Measurements from ENCODE around the gene FAM186B.

The FAM186B gene

DNA sequence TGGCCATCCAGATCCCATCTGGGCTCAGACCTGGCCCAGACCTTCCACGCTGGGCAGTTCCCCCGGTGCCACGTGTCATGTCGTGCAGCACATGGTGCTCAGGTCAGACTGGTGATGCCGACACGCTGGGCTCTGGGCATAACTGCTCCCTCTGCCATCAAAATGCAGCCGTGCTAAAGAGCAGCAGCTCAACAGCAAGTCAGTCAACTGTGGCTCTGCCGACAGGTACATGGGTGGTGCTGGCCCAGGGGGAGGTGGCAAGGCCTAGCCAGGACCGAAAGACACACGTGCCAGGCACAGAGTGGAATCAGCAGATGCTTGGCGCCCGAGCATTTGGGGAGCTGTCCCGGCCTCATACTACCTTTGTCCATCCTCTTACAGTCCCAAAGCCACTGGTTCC, 39.1 kb downstream of the FAM186B start:
- FAIRE-seq: no peak

DNA sequence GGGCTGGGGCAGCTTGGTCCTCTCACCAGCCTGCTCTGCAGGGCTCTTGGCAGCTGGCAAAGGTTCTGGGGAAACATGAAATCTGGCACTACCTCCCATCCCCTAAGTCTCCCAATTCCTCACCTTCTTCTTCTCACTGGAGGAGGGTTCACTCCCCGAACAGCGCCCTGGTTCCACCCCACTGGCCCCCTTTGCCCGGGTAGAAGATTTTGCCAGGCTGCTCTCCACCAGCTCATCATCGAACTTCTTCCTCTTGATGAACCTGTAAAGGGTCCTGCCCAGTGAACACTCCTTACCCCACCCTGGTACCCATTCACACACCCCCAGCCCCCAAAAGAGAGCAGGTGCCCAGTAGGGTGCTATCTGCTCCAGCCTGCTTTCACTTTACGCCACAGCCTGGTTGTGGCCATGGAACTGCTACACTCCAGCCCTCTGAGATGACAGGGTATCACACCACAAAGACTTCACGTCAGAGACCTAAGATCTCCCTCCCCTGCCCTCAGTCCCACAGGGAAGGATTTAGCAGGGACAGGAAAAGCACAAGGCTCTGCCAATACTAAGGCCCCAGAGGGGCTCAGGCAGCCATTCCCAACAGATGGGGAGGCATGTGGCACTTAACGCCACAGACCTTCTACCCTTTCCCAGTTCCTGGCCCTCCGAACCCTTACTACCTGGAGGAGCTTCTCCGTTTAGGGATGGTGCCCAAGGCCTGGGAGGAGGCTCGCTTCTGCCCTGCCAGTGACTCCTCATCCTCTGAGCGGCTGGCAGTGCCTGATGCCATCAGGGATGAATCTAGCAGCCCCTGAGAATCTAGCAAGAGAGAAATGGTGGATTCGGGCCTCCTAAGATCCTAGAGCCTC, 39.8 kb downstream of the FAM186B start:
- no peak for FAIRE-seq

DNA sequence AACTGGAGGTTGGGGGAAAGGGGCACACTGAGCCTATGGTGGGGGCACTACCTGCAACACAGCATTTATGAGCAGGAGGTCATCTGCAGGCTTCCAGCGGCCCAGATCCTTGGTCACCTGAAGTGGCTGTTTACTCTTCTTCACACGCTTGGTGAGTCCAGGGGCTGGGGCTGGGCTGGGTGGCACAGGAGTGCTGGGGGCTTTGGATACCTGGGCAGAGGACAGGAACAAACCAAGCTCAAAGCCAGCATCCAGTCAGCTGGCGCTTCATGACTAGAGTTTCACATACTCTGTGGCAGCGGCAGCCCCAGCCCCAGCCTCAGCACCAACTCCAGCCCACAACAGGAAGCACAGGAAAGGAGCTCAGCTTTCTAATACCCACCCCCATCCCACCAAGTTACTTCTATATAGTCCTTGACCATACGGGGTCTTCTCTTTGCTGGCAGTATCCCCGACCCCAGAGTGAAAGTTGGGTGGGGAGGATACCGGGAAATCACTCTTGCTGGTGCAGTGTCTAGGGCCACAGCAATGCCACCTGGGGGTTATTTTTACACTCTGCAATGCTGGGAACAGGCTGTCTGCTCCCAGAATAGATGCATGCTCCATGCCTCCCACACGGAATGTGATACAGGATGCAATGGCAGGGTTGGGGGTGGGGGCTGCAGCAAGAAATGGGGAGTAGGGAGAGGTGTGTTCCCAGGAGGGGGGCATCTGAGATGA, 40.6 kb downstream of the FAM186B start:
- FAIRE-seq: no peak

DNA sequence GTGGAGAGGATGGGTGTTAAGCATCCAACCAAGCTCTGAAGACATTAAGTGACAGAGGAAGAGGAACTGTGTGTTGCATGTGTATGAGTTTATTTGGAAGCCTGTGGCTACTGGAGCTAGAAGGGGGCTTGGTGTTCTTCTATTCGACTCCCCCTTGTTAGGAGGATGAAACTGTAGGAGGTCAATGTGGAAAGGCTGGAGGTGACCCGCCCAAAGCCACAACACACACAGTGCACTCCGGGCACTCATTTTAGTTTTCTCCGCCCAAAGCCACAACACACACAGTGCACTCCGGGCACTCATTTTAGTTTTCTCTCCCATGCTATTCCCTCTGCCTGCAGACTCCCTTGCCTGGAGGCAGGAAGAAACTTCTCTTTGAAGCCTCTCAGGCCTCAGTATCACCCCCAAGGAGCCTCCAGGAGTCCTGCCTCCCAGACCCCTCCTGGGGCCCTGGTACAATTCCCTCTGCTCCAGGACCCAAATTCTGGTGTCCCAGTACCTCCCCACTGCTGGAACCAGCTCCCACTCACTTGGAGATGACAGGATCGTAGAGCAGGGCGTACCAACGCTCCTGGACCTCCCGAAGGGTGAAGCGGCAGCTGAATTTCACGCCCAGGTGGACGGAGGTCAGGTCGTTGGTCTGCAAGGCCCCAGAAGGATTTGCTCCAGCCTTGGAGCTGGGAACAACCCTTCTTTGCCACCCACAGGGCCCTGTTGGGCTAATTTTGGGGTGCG, 41.3 kb downstream of the FAM186B start:
- FAIRE-seq: no peak

DNA sequence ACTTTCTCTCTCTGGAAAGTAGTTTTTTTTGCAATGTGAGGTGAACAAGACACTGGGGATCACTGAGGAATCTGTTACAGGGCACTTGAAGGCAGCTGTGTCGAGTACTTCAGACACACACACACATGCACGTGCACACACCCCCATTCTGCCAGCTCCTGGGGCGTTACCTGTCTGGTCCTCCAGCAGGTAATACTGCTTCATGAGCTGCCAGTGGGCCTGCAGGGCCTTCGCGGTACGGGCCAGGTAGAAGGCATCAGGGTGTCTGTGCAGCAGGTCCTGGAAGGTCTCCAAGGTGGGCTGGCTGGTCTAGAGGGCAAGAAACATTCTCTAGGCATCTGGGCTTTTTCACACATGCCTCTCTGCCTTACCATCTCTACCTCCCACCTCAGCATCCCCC, 42.6 kb downstream of the FAM186B start:
- FAIRE-seq: no peak

DNA sequence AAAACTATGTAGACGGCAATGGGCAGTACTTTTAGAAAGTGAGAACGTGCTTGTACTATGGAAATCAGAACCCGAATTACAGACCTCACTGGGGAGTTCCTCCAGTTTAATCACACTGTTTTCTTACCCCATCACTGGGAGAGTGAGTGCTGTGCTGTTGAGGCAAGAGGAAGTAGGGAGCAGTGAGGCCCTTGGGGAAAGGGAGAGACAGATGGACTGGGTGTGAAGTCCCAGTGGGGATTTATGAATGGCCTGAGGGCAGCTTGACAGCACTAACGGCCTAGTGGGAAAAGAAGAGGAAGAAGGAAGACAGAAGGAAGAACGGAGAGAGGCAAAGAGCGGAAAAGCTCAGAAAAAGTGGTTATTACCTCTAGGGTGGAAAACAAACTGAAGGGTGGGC, 43.2 kb downstream of the FAM186B start:
- no peak for FAIRE-seq

DNA sequence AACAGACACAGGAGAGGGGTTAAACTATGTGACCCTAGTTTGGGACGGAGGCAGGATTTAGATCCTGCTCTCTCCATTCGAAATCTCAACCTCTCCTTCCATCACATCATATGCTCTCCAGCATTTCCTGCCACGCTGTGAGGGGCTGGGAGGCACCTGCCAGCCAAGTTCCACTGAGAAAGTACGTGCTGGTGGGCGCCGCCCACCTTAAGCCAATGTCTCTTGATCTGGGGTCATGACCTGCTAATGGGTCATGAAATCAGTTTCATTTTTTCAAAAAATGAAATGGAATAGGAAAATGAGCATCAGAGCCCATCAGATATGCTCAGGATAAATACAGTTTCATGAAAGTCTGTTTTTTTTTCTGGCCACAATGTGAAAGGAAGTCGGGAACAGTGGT, 44.7 kb downstream of the FAM186B start:
- no peak for FAIRE-seq

DNA sequence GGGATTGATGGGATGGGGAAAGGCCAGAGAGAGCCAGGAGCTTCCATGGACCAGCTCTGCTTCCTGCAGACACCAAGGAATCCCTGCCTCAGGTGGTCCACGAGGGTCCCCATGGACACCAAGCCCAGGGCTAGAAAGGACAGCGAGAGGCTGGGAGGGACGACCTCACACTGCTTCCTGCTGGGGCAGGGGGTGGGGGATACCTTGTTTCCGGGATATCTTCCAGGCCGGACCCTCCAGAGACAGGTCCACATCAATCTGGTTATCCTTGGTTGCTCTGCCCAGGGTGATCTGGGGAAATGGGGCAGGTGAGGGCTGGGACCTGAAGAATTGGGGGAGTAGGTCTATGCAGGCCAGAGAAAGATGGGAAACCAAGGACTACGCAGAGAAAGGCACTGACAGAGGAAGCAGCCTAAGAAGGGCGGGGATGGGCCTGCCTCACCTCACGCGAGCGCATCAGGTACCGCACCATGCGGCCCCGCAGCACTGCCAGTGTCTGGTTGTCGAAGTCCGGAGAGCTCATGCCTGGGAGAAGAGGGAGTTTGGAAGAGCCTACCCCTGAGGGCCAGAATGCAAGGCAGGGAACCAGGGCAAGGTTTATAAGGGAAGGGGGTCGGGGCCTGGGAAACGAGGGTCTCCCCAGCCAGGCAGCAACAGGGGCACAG, 46.3 kb downstream of the FAM186B start:
- no peak for FAIRE-seq

DNA sequence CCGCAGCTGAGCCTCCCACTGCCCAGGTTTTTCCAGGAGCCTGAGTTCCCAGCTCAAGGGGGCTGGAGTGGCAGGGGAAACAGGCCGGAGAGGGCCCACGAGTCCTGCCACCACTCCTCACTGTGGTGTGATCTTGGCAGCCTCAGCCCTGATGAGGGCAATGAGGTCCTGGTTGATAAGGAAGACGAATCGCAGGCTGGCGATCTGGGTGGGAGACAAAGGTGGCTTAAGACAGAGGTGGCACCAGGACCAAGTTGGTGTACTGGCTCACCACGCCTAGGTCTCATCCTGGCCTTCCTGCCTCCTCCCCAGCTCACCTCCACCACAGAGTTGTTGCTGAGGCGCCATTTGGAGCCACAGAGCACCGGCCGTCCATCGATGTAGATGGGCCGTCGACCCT, 46.9 kb downstream of the FAM186B start:
- FAIRE-seq: no peak

DNA sequence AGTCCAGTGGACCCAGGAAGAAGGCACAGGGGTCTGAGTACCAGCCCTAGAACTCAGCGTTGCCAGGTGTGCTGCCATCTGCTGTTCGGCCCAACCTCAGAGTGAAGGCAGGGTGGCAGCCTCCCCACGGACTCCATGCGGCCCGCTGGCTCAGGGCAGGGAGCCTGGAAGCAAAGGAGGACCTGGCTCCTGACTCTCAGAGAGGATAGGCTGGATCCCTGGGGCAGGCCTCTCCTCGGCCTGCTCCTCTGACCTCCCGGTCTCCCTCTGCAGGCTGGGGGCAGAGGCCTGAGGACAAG, 47.6 kb downstream of the FAM186B start:
- no peak for FAIRE-seq

DNA sequence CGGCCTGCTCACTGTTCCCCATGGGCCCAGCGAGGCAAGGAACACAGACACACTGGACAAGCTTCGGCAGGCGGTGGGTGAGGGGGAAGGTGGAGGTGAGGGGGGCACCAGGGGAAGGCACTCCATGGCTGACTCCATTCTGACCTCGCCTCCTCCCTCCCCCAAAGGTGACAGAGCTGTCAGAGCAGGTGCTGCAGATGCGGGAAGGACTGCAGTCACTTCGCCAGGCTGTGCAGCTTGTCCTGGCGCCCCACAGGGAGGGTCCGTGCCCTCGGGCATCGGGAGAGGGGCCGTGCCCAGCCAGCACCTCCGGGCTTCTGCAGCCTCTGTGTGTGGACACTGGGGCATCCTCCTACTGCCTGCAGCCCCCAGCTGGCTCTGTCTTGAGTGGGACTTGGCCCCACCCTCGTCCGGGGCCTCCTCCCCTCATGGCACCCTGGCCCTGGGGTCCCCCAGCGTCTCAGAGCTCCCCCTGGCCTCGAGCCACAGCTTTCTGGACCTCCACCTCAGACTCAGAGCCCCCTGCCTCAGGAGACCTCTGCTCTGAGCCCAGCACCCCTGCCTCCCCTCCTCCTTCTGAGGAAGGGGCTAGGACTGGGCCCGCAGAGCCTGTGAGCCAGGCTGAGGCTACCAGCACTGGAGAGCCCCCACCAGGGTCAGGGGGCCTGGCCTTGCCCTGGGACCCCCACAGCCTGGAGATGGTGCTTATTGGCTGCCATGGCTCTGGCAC, 48.1 kb downstream of the FAM186B start:
- FAIRE-seq: no peak

DNA sequence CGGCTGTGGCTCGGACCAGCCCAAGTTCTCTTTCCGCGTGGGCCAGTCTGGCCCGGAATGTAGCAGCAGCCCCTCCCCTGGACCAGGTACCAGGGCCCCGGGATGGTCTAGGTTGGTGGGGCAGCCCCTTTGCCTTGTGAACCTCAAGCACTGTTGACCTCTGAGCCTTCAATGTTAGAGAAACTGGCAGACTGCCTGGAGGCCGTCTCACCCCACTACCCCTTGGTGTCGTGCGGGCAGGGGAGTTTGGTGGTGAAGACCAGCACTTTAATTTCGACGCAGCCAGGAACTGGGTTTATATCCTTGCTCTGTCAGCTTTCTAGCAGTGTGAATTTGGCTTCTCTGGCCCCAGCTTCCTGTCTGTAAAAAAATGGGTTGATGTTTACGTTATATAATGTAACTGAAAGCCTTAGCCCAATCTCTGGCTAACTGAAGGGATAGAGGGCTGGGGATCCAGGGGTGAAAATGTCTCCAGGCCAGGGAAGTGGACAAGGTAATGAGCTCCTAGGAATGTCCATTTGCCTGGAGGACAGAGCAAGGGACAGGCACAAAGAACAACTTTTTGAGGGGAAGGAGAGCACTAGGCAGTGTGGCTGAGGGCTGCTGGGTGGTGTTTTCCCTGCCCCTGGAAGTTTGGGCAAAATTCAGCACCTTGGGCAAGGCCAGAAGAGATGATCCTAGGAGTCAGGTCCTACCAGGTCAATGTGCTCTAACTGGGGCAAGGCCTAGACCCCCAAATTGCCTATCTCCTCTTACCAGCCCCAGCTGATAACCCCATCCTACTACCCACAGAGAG, 48.9 kb downstream of the FAM186B start:
- FAIRE-seq: no peak

DNA sequence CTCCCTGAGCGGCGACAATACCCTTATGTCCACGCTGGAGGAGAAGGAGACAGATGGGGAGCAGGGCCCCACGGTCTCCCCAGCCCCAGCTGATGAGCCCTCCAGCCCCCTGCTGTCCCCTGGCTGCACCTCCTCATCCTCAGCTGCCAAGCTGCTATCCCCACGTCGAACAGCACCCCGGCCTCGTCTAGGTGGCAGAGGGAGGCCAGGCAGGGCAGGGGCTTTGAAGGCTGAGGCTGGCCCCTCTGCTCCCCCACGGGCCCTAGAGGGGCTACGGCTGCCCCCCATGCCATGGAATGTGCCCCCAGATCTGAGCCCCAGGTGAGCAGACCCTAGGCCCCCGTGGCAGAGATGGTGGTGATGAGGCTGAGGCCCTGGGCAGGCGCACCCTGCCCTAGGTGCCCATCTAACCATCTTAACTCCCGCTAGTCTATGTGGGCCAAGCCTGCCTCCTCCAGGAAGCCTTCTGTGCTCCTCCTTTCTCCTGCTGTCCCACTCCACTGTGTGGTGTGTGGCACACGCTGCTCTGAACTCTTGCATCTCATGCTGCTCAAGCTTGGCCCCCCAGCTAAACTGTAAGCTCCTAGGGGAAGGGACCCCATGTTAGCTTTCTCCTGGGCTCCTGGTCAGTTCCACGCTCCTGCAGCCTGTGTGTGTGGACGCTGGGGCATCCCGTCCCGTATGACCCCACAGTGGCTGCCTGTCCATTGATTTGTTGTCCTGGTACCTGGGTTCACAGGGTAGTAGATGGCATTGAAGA, 49.6 kb downstream of the FAM186B start:
- no peak for FAIRE-seq

DNA sequence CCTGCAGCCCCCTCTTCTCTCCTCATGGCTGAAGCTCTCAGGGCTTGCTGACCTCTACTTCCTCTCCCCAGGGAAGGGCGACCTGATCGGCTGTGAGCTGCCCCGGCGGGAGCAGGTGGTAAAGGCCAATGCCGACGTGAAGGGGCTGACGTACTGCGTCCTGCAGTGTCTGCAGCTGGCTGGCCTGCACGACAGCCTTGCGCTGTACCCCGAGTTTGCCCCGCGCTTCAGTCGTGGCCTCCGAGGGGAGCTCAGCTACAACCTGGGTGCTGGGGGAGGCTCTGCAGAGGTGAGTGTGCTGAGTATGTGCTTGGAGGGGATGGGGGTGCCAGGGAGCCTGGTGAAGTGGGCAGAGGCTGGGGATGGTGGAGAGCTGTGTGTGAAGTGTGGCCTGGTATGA, 51.2 kb downstream of the FAM186B start:
- FAIRE-seq: no peak

DNA sequence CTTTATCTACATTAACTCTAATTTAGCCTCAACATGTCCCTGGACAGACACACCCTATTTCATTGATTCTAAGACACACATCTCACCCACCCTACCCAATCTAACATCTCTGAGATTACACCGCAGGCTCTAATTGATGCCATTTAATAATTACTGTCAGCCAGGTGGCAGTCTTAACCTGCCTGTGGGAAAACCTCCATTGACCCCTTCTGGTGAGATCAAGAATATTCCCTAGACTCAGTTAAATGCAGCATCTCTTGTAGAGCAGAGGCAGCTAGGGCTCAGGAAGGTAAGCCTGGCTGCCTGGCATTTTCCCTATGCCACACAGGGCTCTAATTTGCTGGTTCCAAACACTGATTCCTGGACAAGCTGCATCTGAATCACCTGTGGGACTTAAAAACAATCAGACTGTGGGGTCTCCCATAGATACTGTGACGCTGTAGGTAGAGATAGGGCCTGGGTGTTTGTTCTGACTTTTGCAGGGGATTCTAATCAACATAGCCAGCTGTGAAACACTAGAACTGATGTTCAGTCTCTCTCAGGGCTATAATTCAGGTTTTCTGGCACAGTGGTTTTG, 51.8 kb downstream of the FAM186B start:
- no peak for FAIRE-seq

DNA sequence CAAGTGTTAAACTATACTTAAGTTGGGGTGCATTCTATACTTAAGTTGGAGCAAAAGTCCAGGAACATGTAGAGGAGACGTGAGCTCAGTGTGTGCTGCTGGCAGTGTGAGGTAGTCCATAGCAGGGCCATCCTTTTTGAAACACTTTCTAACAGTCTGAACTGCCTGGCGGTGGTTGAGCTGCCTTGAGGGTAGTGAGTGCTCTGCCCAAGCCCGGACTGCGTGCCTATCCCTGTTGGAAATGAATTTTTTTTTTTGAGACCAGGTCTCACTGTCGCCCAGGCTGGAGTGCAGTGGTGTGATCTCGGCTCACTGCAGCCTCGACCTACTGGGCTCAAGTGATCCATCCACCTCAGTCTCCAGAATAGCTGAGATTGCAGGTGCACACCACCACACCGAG, 52.5 kb downstream of the FAM186B start:
- no peak for FAIRE-seq

DNA sequence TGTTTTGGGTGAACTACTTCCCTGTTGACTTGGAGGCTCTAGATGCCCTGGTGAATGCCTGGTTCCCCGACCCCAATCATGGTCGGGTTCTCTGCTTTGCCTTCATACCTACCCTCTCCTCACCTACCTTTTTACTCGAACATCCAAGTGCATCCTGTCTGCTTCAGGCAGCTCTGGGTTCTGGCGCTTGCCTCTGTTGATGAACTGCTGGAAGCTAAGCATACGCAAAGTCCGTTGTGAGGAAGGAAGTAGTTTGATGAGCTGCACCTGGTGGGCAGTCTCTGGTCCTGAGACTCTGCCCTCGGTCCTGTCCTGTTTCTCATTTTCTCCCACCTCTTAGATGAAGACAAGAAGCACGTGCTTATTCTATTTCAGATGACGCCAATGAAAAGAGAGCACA, 53.0 kb downstream of the FAM186B start:
- FAIRE-seq: no peak

DNA sequence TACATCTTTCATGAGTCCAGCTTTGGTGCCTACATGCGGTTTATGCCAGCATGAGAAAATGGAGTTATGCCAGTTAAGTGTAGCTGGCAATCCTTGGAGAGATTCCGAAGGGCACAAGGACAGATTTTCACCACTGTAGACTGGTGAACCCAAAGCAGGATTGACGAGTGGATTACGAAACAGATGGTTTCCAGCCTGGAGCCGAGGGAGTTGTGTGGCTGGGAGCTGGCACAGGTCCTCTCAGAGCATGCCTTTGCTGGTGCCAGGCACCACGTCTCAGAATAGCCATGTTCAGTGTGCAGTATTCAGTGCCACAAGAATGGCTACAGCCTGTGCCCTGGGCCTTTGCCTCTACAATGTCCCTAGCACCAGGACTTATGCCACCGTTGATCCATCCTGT, 53.4 kb downstream of the FAM186B start:
- no peak for FAIRE-seq

DNA sequence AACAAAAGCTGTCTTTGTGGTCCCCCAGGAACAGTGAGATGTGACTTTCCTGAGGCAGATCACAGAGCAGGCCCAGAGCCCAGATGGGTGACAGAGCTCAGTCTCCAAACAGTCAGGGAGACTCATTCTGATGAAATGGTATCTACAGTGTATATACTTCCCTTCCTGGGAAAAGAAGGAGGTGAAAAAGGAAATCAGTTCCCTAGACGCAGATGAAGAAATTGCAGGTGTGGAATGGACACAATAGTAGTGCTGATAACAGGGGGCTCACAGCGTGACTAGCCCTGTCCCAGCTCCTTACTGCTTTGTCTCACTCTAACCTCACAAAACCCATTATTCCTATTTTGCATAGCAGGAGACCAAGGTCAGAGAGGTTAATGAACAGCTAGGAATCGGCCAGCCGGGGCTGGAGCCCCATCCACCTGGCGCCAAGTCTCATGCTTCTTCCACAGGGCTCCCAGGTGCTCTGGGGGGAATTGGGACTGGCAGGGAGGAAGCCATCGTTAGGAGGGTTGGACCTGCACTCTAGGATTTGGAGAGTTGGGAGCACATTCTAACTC, 54.7 kb downstream of the FAM186B start:
- FAIRE-seq: no peak

Data from TTC549 (cell line).